PC-3 (cell line): ENCODE results near the gene N4BP3. TPM values are rescaled to one million over a fixed set of nuclear protein-coding genes. Genes with fewer than 3 reads are reported as not detected.

Experiments
- ATAC-seq: fragments of 200-7000 bp; cut with Tn5 transposase; 2 replicates; pipeline ENCODE4 v1.9.1; 2020; ENCODE audit warnings: mild to moderate bottlenecking, moderate library complexity
- BruUV-seq: library from RNA; stranded (reverse); fragments of 400-500 nt; replicated peaks from 2 replicates; lab custom pipeline; 2021; lab: Mats Ljungman, UMichigan
- CTCF ChIA-PET: fragments of 300-600 bp; sonication (Branson Sonifier 250); formaldehyde crosslinking; loops from one replicate; lab custom pipeline; 2022; ENCODE audit warnings: antibody characterized with exemption; lab: Charles Lee
- POLR2A ChIA-PET: fragments of 300-600 bp; sonication (Branson Sonifier 250); formaldehyde crosslinking; loops from one replicate; lab custom pipeline; 2022; ENCODE audit warnings: antibody characterized with exemption; ENCODE audit not compliant: unreplicated experiment; lab: Charles Lee
- DNase-seq: peaks from one replicate; pipeline ENCODE4 v3.0.0-alpha.2; 2015
- H2AFZ ChIP-seq: fragments of 300-600 bp; sonication (generic); 2 replicates; pipeline ENCODE4 v1.6.0; 2016; ENCODE audit warnings: antibody characterized with exemption, low read length
- H3F3A ChIP-seq: fragments of 300-600 bp; sonication (generic); one replicate; pipeline ENCODE4 v1.6.0; 2017; ENCODE audit warnings: antibody characterized with exemption, low read length, control low read depth, mild to moderate bottlenecking; ENCODE audit not compliant: unreplicated experiment
- H3K27ac ChIP-seq: fragments of 300-600 bp; sonication (generic); 2 replicates; pipeline ENCODE4 v1.5.1; 2016; ENCODE audit warnings: mild to moderate bottlenecking, low read length
- H3K27me3 ChIP-seq: fragments of 300-600 bp; sonication (generic); 2 replicates; pipeline ENCODE4 v1.6.1; 2016; ENCODE audit warnings: low read length, mixed read lengths
- H3K36me3 ChIP-seq: fragments of 300-600 bp; sonication (generic); 2 replicates; pipeline ENCODE4 v1.6.1; 2016; ENCODE audit warnings: low read depth, mixed run types, low read length, mixed read lengths
- H3K4me1 ChIP-seq: fragments of 300-600 bp; sonication (generic); 2 replicates; pipeline ENCODE4 v1.5.1; 2016; ENCODE audit warnings: low read length; ENCODE audit not compliant: insufficient read depth
- H3K4me2 ChIP-seq: fragments of 300-600 bp; sonication (generic); 2 replicates; pipeline ENCODE4 v1.6.0; 2016; ENCODE audit warnings: low read length
- H3K4me3 ChIP-seq: fragments of 300-600 bp; sonication (generic); 2 replicates; pipeline ENCODE4 v1.5.1; 2016; ENCODE audit warnings: mild to moderate bottlenecking, low read length, mixed read lengths
- H3K79me2 ChIP-seq: fragments of 300-600 bp; sonication (generic); 2 replicates; pipeline ENCODE4 v1.6.1; 2017; ENCODE audit warnings: low read length, mixed read lengths
- H3K9ac ChIP-seq: fragments of 300-600 bp; sonication (generic); 2 replicates; pipeline ENCODE4 v1.6.0; 2016; ENCODE audit warnings: mild to moderate bottlenecking, low read length
- H3K9me2 ChIP-seq: fragments of 300-600 bp; sonication (generic); replicated peaks from 2 replicates; pipeline ENCODE4 v1.6.1; 2016; ENCODE audit warnings: mixed run types, low read length, mixed read lengths
- H3K9me3 ChIP-seq: fragments of 300-600 bp; sonication (generic); 2 replicates; pipeline ENCODE4 v1.6.1; 2016; ENCODE audit warnings: low read length, mixed read lengths
- H4K20me1 ChIP-seq: fragments of 300-600 bp; sonication (generic); 2 replicates; pipeline ENCODE4 v1.6.1; 2016; ENCODE audit warnings: low read length, mixed read lengths
- CTCF ChIP-seq: fragments of 300-600 bp; sonication (generic); conservative IDR thresholded peaks from 2 replicates; pipeline ENCODE4 v1.5.1; 2017; ENCODE audit warnings: antibody characterized with exemption, low read depth, mild to moderate bottlenecking, low read length
- EZH2 ChIP-seq: fragments of 300-600 bp; sonication (generic); IDR thresholded peaks from one replicate; pipeline ENCODE4 v1.6.1; 2017; ENCODE audit warnings: antibody characterized with exemption, mild to moderate bottlenecking, low read length; ENCODE audit not compliant: unreplicated experiment
- EZH2phosphoT487 ChIP-seq: fragments of 300-600 bp; sonication (generic); IDR thresholded peaks from 2 replicates; pipeline ENCODE4 v1.6.1; 2018; ENCODE audit warnings: mild to moderate bottlenecking, antibody characterized with exemption, low read length, borderline replicate concordance
- intact Hi-C: fragments of 100-400 bp; cut with micrococcal nuclease; formaldehyde crosslinking; loops from 2 replicates; pipeline ENCODE4 v1.9.0; 2023
- total RNA-seq: library from RNA; depleted of rRNA; stranded (reverse); fragments of >200 nt; gene quantifications from 2 replicates; pipeline ENCODE4 v1.2.3, GENCODE V29; 2014

Gene N4BP3
- total RNA-seq, 1 experiment from 2014 or later: 0.36 TPM

- Histone ChIP-seq H3K27me3 (peaks cover 38% of the 10 kb centered on the region), H3K9me3 (no peaks in the 10 kb centered on the region), H3K4me1 (peaks cover 15% of the 10 kb centered on the region), H3K4me2 (no peak overlapping the region), H3K36me3 (no peaks in the 10 kb centered on the region), H3K79me2 (no peaks in the 10 kb centered on the region), H2AFZ (no peak overlapping the region), H3K9ac (no peak overlapping the region), H4K20me1 (no peaks in the 10 kb centered on the region), H3F3A (no peaks in the 10 kb centered on the region), H3K9me2 (no peaks in the 10 kb centered on the region), H3K27ac (no peak overlapping the region), H3K4me3 (no peak overlapping the region)
- no peak for ATAC-seq
- no TSS peak for BruUV-seq
- POLR2A ChIA-PET: no interaction called here
- intact Hi-C loops: no loop called here
- DNase-seq: no peak
- CTCF ChIA-PET: no interaction called here
- TF ChIP-seq CTCF: no peak
- TF ChIP-seq EZH2phosphoT487: no peak
- no peak for TF ChIP-seq EZH2
Observed at GRCh38 chr5:178117923-178118701, 4.8 kb downstream of the N4BP3 start.

GRCh38 chr5:178119915-178120606 lies 6.7 kb downstream of the N4BP3 start:
- peaks cover 23% of the 10 kb centered on the region for H3K27me3 ChIP-seq
- intact Hi-C loops: no loop called here
- DNase-seq (no peak), ATAC-seq (no peak)
- H3K4me3 ChIP-seq: no peak overlapping the region
- ChIA-PET CTCF (interaction anchor here (0.6 to 1.2 kb wide), 3 partner anchors 15 to 45 kb away, joined by 3 to 7 read pairs (median 5); no protein-coding TSS in a partner anchor), POLR2A (no interaction called here)
- no peaks in the 10 kb centered on the region for H3K36me3 ChIP-seq
- peaks cover 26% of the 10 kb centered on the region for H3K4me1 ChIP-seq
- no peaks in the 10 kb centered on the region for H4K20me1 ChIP-seq
- H3K4me2 ChIP-seq: no peak overlapping the region
- no peak overlapping the region for H3K9ac ChIP-seq
- H2AFZ ChIP-seq: no peak overlapping the region
- TF ChIP-seq EZH2phosphoT487: no peak
- TF ChIP-seq EZH2: no peak
- no peak for TF ChIP-seq CTCF
- no TSS peak for BruUV-seq
- H3K27ac ChIP-seq: no peak overlapping the region
- no peaks in the 10 kb centered on the region for H3F3A ChIP-seq
- H3K79me2 ChIP-seq: no peaks in the 10 kb centered on the region
- no peaks in the 10 kb centered on the region for H3K9me3 ChIP-seq
- no peaks in the 10 kb centered on the region for H3K9me2 ChIP-seq
